HG03060 (cell line): ENCODE measurements around the gene C6orf62.
"Not testable (repeated sequence)": the region's sequence is repeated elsewhere in the genome, so short reads cannot be mapped to it uniquely, and the experiment has no call there.

ENCODE experiments used
- ATAC-seq: cut with Tn5 transposase; IDR thresholded peaks from one replicate; pipeline ENCODE4 v1.9.1; 2021; ENCODE audit warnings: low read depth, moderate number of reproducible peaks; ENCODE audit not compliant: unreplicated experiment

Gene C6orf62

GRCh38 chr6:24702720-24703282 is 16.2 kb downstream of the C6orf62 start:
- ATAC-seq, result no peak

DNA sequence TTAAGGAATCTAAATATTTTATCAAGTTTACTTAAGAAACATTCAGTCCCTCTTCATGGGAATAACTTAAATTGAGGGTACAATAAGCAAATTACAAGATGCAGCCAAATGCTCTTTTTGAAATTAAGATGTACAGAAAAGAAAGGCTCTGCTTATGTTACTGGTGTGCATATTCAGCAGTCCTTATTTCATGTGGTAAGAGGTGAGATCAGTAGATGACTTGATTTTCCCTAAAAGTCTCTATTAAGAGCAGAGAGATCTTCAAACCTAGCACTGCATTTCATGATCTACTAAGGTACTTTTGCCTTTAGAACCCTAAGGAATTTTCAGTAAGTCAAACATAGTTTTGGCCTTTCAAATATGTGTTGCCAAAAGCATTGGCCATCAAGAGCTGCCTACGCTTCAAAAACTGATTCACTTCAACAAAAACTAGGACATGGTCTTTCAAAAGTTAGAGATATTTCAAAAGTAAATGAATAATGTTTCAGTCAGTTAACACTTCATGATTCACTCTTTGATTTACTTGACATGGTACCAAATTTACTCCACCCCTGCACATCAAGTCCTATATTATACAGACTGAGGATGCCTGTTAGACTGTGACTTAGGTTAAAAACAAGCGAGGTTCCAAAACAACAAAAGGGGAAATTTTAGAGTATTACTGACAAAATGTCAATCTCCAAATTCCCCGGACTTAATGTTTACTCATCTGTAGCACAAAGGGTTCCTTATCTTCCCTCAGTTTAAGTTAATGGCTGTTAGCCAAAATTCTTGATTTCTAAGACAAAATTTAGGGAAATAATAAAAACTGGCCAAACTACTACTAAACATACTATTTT is 19.2 kb downstream of the C6orf62 start:
- ATAC-seq, result no peak

DNA sequence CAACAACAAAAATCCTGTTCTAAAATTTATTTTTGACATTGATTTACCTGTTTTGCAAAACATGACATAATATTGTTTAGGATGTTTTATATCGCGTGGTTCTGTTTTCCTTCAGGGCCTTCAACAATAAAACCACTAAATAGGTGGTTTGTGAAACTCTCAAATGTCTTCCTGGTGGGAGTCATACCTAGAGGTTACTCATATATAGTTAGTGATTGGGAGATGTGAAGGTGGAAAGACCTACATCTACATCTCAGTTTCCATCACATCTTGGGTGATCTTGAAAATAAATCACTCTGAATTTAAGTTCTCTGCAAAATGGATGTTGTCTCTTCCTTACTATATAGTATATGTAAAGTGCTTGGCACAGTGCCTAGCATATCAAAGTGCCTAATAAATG is 22.9 kb downstream of the C6orf62 start:
- no peak for ATAC-seq

- ATAC-seq, result not testable (repeated sequence)
Measured at GRCh38 chr6:24695635-24696034, 23.3 kb downstream of the C6orf62 start.

GRCh38 chr6:24694198-24694597 is 24.8 kb downstream of the C6orf62 start:
- no peak for ATAC-seq

- no peak for ATAC-seq
Measured at GRCh38 chr6:24692848-24693592, 25.9 kb downstream of the C6orf62 start.

- ATAC-seq, result no peak
Measured at GRCh38 chr6:24692415-24692814, 26.5 kb downstream of the C6orf62 start.

DNA sequence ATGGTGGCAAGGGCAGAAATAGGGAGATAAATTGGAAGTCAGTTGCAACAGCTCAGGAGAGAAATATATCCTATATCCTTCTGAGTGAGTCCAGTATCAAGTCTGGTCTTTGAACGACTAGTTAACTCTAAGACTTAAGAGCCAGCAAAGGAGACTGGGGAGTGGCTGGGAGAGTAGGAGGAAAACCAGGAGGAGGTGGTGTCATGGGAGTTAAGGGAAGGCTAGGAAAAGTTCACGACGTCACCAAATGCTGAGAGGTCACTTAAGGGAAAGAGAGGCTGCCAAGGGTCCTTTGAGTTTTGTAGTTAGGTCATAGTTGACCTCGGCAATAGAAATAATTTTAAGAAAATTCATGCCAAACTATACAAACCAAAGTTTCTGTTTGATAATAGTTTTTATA is 27.0 kb downstream of the C6orf62 start:
- no peak for ATAC-seq

DNA sequence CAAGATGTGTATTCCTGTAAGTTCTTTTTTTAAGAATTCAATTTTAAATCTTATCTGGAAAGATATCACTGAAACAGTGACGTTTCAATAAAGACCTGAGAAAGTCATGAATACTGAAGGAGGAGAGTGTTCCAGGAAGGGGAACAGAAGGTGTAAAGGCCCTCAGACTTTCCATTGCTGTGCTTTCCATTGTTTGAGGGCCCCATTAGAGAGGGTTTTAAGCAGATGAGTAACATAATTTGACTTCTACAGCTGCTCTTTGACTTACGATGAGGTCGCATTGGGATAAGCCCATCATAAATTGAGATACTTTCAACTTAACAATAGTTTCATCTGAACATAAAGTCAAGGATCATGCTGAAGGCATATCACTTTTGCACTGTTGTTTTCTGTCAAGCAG is 27.4 kb downstream of the C6orf62 start:
- ATAC-seq, result no peak

GRCh38 chr6:24690593-24690992 is 28.4 kb downstream of the C6orf62 start:
- no peak for ATAC-seq

DNA sequence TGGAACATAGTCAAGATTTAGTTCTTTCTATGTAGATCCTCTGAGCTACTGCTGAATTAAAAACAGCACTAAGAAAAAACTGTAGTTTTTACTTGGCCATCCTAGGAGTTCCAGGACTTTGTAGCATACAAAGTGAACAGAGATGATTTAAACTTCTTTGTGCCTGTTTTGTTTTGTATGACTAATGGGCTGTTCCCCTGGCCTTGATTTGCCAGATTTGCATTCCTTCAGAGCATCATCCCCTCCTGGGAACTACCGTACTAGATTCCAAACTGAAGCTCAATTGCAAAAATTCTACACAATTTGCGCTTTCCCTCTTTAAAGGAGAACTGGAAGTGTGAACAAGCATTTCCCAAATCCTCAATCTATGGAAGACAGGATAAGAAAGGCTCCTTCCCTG is 29.0 kb downstream of the C6orf62 start:
- no peak for ATAC-seq

DNA sequence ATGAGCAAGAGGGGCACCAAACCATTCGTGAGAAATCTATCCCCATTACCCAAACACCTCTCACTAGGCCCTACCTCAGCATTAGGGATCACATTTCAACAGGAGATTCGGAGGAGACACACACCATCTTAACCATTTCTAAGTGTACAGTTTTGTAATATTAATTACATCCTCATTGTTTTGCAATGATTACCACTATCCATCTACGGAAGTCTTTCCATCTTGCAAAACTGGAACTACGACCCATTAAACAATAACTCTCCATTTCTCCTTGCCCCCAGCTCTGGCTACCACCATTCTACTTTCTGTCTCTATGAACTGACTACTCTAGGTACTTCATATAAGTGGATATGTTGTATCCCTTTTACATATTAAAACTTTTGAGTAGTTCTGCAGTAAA is 32.0 kb downstream of the C6orf62 start:
- ATAC-seq, result no peak

- no peak for ATAC-seq
Measured at GRCh38 chr6:24686408-24686807, 32.5 kb downstream of the C6orf62 start.

DNA sequence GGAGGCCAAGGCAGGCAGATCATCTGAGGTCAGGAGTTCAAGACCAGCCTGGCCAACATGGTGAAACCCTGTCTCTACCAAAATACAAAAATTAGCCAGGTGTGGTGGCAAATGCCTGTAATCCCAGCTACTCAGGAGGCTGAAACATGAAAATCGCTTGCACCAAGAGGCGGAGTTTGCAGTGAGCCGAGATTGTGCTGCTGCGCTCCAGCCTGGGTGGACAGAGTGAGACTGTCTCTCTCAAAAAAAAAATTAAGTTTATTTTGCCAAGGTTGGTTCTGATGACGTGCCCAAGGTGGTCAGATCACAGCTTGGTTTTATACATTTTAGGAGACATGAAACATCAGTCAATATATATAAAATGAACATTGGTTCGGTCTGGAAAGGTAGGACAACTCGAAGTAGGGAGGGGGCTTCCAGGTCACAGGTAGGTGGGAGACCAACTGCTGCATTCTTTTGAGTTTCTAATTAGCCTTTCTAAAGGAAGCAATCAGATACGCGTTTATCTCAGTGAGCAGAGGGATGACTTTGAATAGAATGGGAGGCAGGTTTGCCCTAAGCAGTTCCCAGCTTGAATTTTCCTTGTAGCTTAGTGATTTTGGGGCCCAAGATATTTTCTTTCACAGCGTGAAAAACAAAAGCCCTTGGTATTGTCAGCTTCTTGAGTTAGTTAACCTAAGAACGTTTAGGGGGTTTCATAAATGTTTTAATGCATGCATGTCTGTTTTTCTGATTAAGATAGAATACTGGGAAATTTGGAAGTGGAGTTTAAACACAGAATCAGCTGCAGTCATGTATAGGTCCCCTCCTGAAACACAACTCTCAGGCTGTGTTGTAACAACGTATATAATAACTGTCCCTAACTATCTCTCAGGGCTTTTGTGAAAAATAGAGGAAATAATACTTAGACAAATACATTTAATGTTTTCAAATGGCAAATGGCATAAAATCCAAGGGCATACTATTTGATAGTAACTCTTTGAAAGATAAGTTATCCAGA is 35.4 kb downstream of the C6orf62 start:
- ATAC-seq, result no peak

DNA sequence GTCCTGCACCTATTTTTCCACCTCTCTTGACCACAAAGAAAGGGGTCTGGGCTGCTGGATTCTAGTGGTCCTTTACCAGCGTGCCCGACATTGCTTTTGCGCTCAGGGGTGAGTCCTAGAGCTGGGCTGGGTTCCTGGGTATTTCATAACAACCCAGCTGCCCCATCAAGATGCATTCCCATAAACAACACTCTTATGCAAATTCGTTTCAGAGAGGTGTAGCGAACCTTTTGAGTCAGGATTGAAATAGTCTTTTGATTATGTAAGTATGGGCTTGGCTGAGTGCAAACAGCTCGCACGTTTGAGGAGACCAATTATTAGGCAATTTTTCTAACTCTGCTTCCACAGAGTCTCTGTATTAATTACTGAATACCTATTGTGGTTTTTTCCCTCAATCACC is 38.4 kb downstream of the C6orf62 start:
- ATAC-seq, result no peak

DNA sequence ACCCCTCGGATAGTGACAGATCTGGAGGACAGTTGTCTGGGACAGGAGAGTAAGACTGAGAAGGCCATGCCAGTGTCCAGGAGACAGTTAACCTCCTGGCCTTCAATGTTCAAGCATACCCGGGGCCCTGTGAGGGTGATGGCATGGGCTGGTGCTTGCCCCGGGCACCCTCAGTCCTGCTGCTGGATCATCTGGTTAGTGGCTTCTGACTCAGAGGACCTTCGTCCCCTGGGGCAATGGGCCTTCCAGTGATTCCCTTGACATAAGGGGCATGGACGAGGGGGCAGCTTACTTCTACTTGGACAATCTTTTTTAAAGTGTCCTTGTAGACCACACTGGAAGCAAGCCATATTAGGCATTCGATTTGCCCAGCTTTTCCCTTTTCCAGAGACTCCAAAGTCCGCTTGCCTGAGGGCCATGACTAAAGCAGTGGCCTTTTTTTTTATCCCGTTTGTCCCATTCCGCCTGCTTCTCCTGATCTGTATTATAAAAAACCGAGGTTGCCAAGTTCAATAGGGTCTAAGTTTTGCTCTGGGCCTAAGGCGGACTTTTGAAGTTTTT is 40.1 kb downstream of the C6orf62 start:
- not testable (repeated sequence) for ATAC-seq

DNA sequence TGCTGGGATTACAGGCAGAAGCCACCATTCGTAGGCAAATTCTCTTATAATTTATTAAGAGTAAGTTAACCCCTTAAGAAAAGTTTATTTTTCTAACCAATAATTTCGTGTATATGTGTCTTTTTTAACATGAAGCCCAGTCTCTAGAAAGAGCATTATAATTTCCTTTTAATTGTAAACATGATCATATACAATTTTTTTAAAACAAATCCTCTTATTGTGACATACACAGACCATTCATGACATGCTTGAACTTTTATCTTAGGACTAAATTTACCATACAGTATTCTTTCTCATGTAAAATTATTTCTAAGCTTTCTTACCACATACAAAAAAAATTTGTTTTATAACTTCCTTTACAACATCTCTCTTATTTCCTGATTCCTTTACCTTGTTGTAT is 45.3 kb downstream of the C6orf62 start:
- no peak for ATAC-seq

- ATAC-seq, result no peak
Measured at GRCh38 chr6:24672620-24673182, 46.3 kb downstream of the C6orf62 start.

DNA sequence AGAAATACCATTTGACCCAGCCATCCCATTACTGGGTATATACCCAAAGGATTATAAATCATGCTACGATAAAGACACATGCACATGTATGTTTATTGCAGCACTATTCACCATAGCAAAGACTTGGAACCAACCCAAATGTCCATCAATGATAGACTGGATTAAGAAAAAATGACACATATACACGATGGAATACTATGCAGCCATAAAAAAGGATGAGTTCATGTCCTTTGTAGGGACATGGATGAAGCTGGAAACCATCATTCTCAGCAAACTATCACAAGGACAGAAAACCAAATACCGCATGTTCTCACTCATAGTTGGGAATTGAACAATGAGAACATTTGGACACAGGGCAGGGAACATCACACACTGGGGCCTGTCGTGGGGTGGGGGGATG is 47.9 kb downstream of the C6orf62 start:
- not testable (repeated sequence) for ATAC-seq

- ATAC-seq, result not testable (repeated sequence)
Measured at GRCh38 chr6:24670492-24670891, 48.5 kb downstream of the C6orf62 start.
